ENCODE data around the gene DNER. TPM values are rescaled to one million over a fixed set of nuclear protein-coding genes. Genes with fewer than 3 reads are reported as not detected.

Gene DNER
- total and polyA plus RNA-seq, 2 experiments from 2014 or later = 4.7 to 8.8 TPM

GRCh38 chr2:229414631-229415030 is 299.7 kb downstream of the DNER start:
- H3K27ac ChIP-seq (ENCODE audit: low read depth) = no peak overlapping the region

More at GRCh38 chr2:229414631-229415030, 299.7 kb downstream of the DNER start:
- Mint-ChIP-seq H3K4me3 (no peak overlapping the region), H3K36me3 (ENCODE audit: low read depth) (no peaks in the 10 kb centered on the region), H3K9me3 (peaks cover 6% of the 10 kb centered on the region; the same call in 1 of the 3 replicates), H3K4me1 (peaks cover 17% of the 10 kb centered on the region), H3K27ac (no peak overlapping the region), H3K27me3 (ENCODE audit: insufficient read depth, low read depth, poor library complexity) (peaks cover 5% of the 10 kb centered on the region)
- DNase-seq (ENCODE audit: low spot score) = no peak
- TF ChIP-seq CTCF (conservative IDR thresholded peaks at IDR 0.05; ENCODE audit: low read depth in 2 of 2) (no peak), REST (IDR thresholded peaks at IDR 0.05; ENCODE audit: unreplicated experiment) (no peak), ZNF462 (CRISPR knock-in tag; IDR thresholded peaks at IDR 0.05) (no peak), EZH2phosphoT487 (IDR thresholded peaks at IDR 0.05; ENCODE audit: unreplicated experiment) (no peak), NANOG (IDR thresholded peaks at IDR 0.05; ENCODE audit: borderline replicate concordance) (no peak), EZH2 (IDR thresholded peaks at IDR 0.05; ENCODE audit: low read depth, unreplicated experiment) (no peak), ZNF331 (CRISPR knock-in tag; IDR thresholded peaks at IDR 0.05; ENCODE audit: low read depth) (no peak), ETS1 (IDR thresholded peaks at IDR 0.05) (no peak), CREB1 (CRISPR knock-in tag; IDR thresholded peaks at IDR 0.05; ENCODE audit: low read depth) (no peak), ZNF114 (CRISPR knock-in tag; IDR thresholded peaks at IDR 0.05) (no peak), STAT1 (IDR thresholded peaks at IDR 0.05; ENCODE audit: unreplicated experiment) (no peak), JUNB (IDR thresholded peaks at IDR 0.05; ENCODE audit: unreplicated experiment) (no peak), POLR2AphosphoS5 (IDR thresholded peaks at IDR 0.05; ENCODE audit: low read depth) (no peak)
- Histone ChIP-seq H3K4me2 (no peak overlapping the region), H3K79me2 (replicated peaks; ENCODE audit: insufficient read depth) (no peaks in the 10 kb centered on the region), H3K36me3 (ENCODE audit: insufficient read depth) (no peaks in the 10 kb centered on the region), H3K9me2 (ENCODE audit: insufficient read depth) (no peaks in the 10 kb centered on the region; the same call in 1 of the 2 replicates), H4K20me1 (replicated peaks; ENCODE audit: insufficient read depth) (no peaks in the 10 kb centered on the region), H3K4me3 (no peak overlapping the region), H3K27me3 (ENCODE audit: insufficient read depth) (no peaks in the 10 kb centered on the region), H2AFZ (no peak overlapping the region), H3F3A (replicated peaks; ENCODE audit: low read depth) (no peaks in the 10 kb centered on the region), H3K4me1 (ENCODE audit: insufficient read depth) (peaks cover 19% of the 10 kb centered on the region)
- ATAC-seq = no peak

Data from GM23338 (cell line).